ENCODE data around the gene TSPAN14. TPM values are rescaled to one million over a fixed set of nuclear protein-coding genes. Genes with fewer than 3 reads are reported as not detected.
A peak's percentile ranks its signal among the peaks of the same experiment; 100 is the strongest.

The TSPAN14 gene
- total and polyA plus RNA-seq, 2 of the 13 experiments (the other 11 are each of a cell fraction or from before 2014, with no cell fraction given), result 24.1 to 80.6 TPM

DNA sequence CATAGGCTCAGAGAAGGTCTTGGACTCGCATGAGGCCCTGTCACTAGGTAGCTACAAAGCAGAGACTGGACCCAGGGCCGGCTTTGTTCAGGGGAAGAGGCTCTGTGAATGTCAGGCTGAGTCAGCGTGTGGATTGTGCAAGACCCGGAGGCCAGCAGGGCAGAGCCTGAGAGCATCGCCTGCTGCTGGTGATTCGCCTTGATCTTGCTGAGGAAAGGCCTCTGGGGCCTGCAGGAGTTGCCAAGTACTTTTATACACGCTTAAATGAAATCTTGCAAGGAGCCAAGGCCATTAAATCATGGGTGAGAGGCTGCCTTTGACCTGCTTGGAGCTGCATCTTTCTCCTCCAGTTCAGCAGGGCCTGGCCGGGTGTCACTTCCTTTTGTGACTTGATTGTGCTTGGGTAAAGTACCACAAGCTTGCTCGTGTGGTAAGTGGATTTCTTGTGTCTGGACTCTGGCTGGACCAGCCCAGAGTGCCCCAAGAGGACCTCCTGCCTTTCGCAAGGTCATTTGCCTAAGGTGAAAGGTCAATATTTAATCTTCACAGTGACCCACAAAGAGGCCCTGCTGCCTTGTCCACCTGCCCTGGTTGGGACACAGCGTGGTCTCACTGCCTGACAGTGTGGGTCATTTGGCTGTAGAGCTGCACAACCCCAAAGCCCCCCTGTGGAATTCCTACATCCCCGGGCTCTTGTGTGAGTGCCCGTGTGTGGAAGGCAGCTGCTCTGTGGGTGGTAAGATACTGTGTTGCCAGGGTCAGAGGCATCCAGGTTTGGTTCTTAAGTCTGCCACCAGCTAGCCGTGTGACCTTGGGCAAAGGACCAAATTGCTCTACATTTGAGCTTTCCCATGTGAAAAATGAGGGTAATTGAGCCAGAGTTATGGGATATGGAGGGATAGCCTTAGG, 45.0 kb downstream of the TSPAN14 start (continued):
- TF ChIP-seq NR2F6 (IDR thresholded peaks at IDR 0.05) (peak; percentile 91), NR2F6 (CRISPR knock-in tag; IDR thresholded peaks at IDR 0.05) (peak; percentile 81), MAZ (IDR thresholded peaks at IDR 0.05; ENCODE audit: borderline replicate concordance, low read depth, low read length) (0 out of 2 replicates have a peak, but pooled peaks have one; percentile 15), MAZ (CRISPR knock-in tag; IDR thresholded peaks at IDR 0.05; ENCODE audit: low read depth) (peak; percentile 45; the same call in 1 of the 2 replicates), MXI1 (IDR thresholded peaks at IDR 0.05; ENCODE audit: borderline replicate concordance, low read depth, low read length) (peak; percentile 67; the same call in 1 of the 3 replicates), POGZ (CRISPR knock-in tag; IDR thresholded peaks at IDR 0.05) (peak; percentile 78), JUND (CRISPR knock-in tag; IDR thresholded peaks at IDR 0.05) (peak; percentile 95), DNMT3B (CRISPR knock-in tag; conservative IDR thresholded peaks at IDR 0.05) (0 out of 2 replicates have a peak, but pooled peaks have one; percentile 57), ZNF292 (CRISPR knock-in tag; IDR thresholded peaks at IDR 0.05; ENCODE audit: borderline replicate concordance, low read depth) (peak; percentile 96; the same call in 1 of the 2 replicates), CBX1 (IDR thresholded peaks at IDR 0.05; ENCODE audit: low read depth) (peak; percentile 20), GABPB1 (CRISPR knock-in tag; IDR thresholded peaks at IDR 0.05) (peak; percentile 51), MYC (CRISPR knock-in tag; IDR thresholded peaks at IDR 0.05; ENCODE audit: borderline replicate concordance) (peak; percentile 51; the same call in 1 of the 2 replicates), NRL (CRISPR knock-in tag; IDR thresholded peaks at IDR 0.05; ENCODE audit: borderline replicate concordance) (no peak), SSRP1 (CRISPR knock-in tag; IDR thresholded peaks at IDR 0.05) (0 out of 2 replicates have a peak, but pooled peaks have one; percentile 70), REPIN1 (CRISPR knock-in tag; IDR thresholded peaks at IDR 0.05; ENCODE audit: borderline replicate concordance, low read depth) (peak; percentile 60; the same call in 1 of the 2 replicates), MAFK (conservative IDR thresholded peaks at IDR 0.05 in 1 of 2, IDR thresholded peaks at IDR 0.05 in 1 of 2; ENCODE audit: low read length in 2 of 2) (peak; percentile 82 to 88), KDM1A (CRISPR knock-in tag; IDR thresholded peaks at IDR 0.05) (peak; percentile 88; the same call in 1 of the 2 replicates), DMAP1 (CRISPR knock-in tag; IDR thresholded peaks at IDR 0.05) (peak; percentile 45), MAFG (CRISPR knock-in tag; IDR thresholded peaks at IDR 0.05) (0 out of 2 replicates have a peak, but pooled peaks have one; percentile 63), PHF8 (CRISPR knock-in tag; IDR thresholded peaks at IDR 0.05) (peak; percentile 59), ZC3H4 (CRISPR knock-in tag; IDR thresholded peaks at IDR 0.05; ENCODE audit: borderline replicate concordance) (0 out of 2 replicates have a peak, but pooled peaks have one; percentile 56), MIER2 (CRISPR knock-in tag; IDR thresholded peaks at IDR 0.05) (peak; percentile 67), MAFF (IDR thresholded peaks at IDR 0.05; ENCODE audit: low read depth, low read length) (peak; percentile 83)
- TF ChIP-seq, protein P1, sequence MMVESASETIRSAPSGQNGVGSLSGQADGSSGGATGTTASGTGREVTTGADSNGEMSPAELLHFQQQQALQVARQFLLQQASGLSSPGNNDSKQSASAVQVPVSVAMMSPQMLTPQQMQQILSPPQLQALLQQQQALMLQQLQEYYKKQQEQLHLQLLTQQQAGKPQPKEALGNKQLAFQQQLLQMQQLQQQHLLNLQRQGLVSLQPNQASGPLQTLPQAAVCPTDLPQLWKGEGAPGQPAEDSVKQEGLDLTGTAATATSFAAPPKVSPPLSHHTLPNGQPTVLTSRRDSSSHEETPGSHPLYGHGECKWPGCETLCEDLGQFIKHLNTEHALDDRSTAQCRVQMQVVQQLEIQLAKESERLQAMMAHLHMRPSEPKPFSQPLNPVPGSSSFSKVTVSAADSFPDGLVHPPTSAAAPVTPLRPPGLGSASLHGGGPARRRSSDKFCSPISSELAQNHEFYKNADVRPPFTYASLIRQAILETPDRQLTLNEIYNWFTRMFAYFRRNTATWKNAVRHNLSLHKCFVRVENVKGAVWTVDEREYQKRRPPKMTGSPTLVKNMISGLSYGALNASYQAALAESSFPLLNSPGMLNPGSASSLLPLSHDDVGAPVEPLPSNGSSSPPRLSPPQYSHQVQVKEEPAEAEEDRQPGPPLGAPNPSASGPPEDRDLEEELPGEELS (CRISPR knock-in tag; IDR thresholded peaks at IDR 0.05), result peak; percentile 52; the same call in 1 of the 2 replicates
- TF ChIP-seq, protein P2, sequence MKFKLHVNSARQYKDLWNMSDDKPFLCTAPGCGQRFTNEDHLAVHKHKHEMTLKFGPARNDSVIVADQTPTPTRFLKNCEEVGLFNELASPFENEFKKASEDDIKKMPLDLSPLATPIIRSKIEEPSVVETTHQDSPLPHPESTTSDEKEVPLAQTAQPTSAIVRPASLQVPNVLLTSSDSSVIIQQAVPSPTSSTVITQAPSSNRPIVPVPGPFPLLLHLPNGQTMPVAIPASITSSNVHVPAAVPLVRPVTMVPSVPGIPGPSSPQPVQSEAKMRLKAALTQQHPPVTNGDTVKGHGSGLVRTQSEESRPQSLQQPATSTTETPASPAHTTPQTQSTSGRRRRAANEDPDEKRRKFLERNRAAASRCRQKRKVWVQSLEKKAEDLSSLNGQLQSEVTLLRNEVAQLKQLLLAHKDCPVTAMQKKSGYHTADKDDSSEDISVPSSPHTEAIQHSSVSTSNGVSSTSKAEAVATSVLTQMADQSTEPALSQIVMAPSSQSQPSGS (CRISPR knock-in tag; IDR thresholded peaks at IDR 0.05), result peak; percentile 87
- TF ChIP-seq, protein P3, sequence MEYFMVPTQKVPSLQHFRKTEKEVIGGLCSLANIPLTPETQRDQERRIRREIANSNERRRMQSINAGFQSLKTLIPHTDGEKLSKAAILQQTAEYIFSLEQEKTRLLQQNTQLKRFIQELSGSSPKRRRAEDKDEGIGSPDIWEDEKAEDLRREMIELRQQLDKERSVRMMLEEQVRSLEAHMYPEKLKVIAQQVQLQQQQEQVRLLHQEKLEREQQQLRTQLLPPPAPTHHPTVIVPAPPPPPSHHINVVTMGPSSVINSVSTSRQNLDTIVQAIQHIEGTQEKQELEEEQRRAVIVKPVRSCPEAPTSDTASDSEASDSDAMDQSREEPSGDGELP (IDR thresholded peaks at IDR 0.05; ENCODE audit: borderline replicate concordance, low read depth), result peak; percentile 26; the same call in 1 of the 2 replicates
